Progenitor cell of endocrine pancreas (in vitro differentiated cells): Measurements from ENCODE around the gene C1GALT1C1L. TPM values are rescaled to one million over a fixed set of nuclear protein-coding genes. Genes with fewer than 3 reads are reported as not detected.
A peak's percentile ranks its signal among the peaks of the same experiment; 100 is the strongest.

Source experiments
- DNase-seq: peaks from one replicate; pipeline ENCODE4 v3.0.0; 2021; ENCODE audit warnings: low spot score; ENCODE audit not compliant: unreplicated experiment
- H3K27ac Mint-ChIP-seq: 2 replicates; pipeline ENCODE4 v1.8.0; 2021; ENCODE audit warnings: mild to moderate bottlenecking, moderate library complexity, mixed read lengths
- H3K27me3 Mint-ChIP-seq: 2 replicates; pipeline ENCODE4 v1.8.0; 2021; ENCODE audit warnings: mixed read lengths
- H3K36me3 Mint-ChIP-seq: 2 replicates; pipeline ENCODE4 v1.8.0; 2022; ENCODE audit warnings: mixed read lengths; ENCODE audit not compliant: insufficient read depth
- H3K4me1 Mint-ChIP-seq: 2 replicates; pipeline ENCODE4 v1.8.0; 2021; ENCODE audit warnings: low read depth, mixed read lengths
- H3K4me3 Mint-ChIP-seq: 2 replicates; pipeline ENCODE4 v1.8.0; 2021; ENCODE audit warnings: low read depth, mild to moderate bottlenecking, moderate library complexity, mixed read lengths
- H3K9me3 Mint-ChIP-seq: 2 replicates; pipeline ENCODE4 v1.8.0; 2021; ENCODE audit warnings: low read depth, mixed read lengths
- CTCF ChIP-seq: fragments of 200-600 bp; sonication (generic); IDR thresholded peaks from one replicate; pipeline ENCODE4 v1.5.0; 2021; ENCODE audit warnings: antibody characterized with exemption, mild to moderate bottlenecking; ENCODE audit not compliant: unreplicated experiment
- total RNA-seq: library from RNA; stranded (reverse); gene quantifications from 2 replicates; pipeline ENCODE4 v1.2.1, GENCODE V29; 2021

Gene C1GALT1C1L
- total RNA-seq, 1 donor from 2014 or later: 0.57 TPM

- peak overlapping the region; percentile 14 for H3K4me3 Mint-ChIP-seq
- TF ChIP-seq CTCF: no peak
- H3K27ac Mint-ChIP-seq: peak overlapping the region; percentile 33
- peaks cover 36% of the 10 kb centered on the region for H3K4me1 Mint-ChIP-seq
- H3K36me3 Mint-ChIP-seq: no peaks in the 10 kb centered on the region
- no peak for DNase-seq
- peaks cover 3% of the 10 kb centered on the region for H3K9me3 Mint-ChIP-seq
- peaks cover 10% of the 10 kb centered on the region for H3K27me3 Mint-ChIP-seq
Measured at GRCh38 chr2:43634604-43635306, 41.5 kb downstream of the C1GALT1C1L start.

- H3K4me1 Mint-ChIP-seq: peaks cover 32% of the 10 kb centered on the region
- TF ChIP-seq CTCF: no peak
- no peak overlapping the region for H3K4me3 Mint-ChIP-seq
- no peak overlapping the region for H3K27ac Mint-ChIP-seq
- H3K9me3 Mint-ChIP-seq: peaks cover 5% of the 10 kb centered on the region
- no peaks in the 10 kb centered on the region for H3K36me3 Mint-ChIP-seq
- peaks cover 4% of the 10 kb centered on the region for H3K27me3 Mint-ChIP-seq
- no peak for DNase-seq
Measured at GRCh38 chr2:43631618-43632317, 44.5 kb downstream of the C1GALT1C1L start.

Other genes starting within 250 kb of the C1GALT1C1L start
- 38.6 and 39.4 TPM in 2 replicates for gene THADA, start 80.4 kb downstream of the C1GALT1C1L start, total RNA-seq
- gene PLEKHH2, start 39.2 kb downstream of the C1GALT1C1L start, total RNA-seq: 9.0 and 10.4 TPM in 2 replicates
- 29.2 and 30.1 TPM in 2 replicates for gene DYNC2LI1, start 97.6 kb upstream of the C1GALT1C1L start, total RNA-seq
- gene ABCG5, start 162.4 kb upstream of the C1GALT1C1L start, total RNA-seq: not detected in 2 replicates
- gene ABCG8, start 162.5 kb upstream of the C1GALT1C1L start, total RNA-seq: not detected in 2 replicates